ENCODE results near the gene KLK5. TPM values are rescaled to one million over a fixed set of nuclear protein-coding genes. Genes with fewer than 3 reads are reported as not detected.

Gene KLK5
- polyA plus RNA-seq, 3 donors = not detected

- Histone ChIP-seq H3K9me3 (replicated peaks in 1 of 2; ENCODE audit: control insufficient read depth in 1 of 2, insufficient read depth in 1 of 2, low read length in 2 of 2) (peaks cover 5 to 9% of the 10 kb centered on the region in 2 donors), H3K4me3 (replicated peaks in 1 of 3; ENCODE audit: low read depth in 2 of 3, low read length in 3 of 3) (no peak overlapping the region), H2AFZ (ENCODE audit: insufficient read depth, low read depth, low read length, poor library complexity, severe bottlenecking) (no peak overlapping the region), H3K36me3 (replicated peaks in 1 of 2; ENCODE audit: control insufficient read depth in 1 of 2, insufficient read depth in 2 of 2, low read length in 2 of 2) (no peaks in the 10 kb centered on the region), H4K20me1 (ENCODE audit: insufficient read depth, low read length) (no peaks in the 10 kb centered on the region), H3K27me3 (ENCODE audit: control insufficient read depth in 2 of 2, insufficient read depth in 2 of 2, low read length in 2 of 2) (peaks cover 0 to 5% of the 10 kb centered on the region in 2 donors), H3K4me2 (replicated peaks; ENCODE audit: extremely low read depth, low read length, poor library complexity, severe bottlenecking) (no peak overlapping the region), H3K9ac (ENCODE audit: insufficient read depth, low read length, poor library complexity, severe bottlenecking) (no peak overlapping the region), H3K27ac (ENCODE audit: low read depth in 1 of 2, low read length in 2 of 2) (no peak overlapping the region), H3K79me2 (ENCODE audit: insufficient read depth, low read length) (no peaks in the 10 kb centered on the region), H3K4me1 (ENCODE audit: control insufficient read depth in 1 of 2, insufficient read depth in 2 of 2, low read length in 2 of 2) (no peaks in the 10 kb centered on the region)
- H3K4me1 Mint-ChIP-seq = peaks cover 4% of the 10 kb centered on the region
- H3K4me3 Mint-ChIP-seq = no peak overlapping the region
- TF ChIP-seq, protein P1, sequence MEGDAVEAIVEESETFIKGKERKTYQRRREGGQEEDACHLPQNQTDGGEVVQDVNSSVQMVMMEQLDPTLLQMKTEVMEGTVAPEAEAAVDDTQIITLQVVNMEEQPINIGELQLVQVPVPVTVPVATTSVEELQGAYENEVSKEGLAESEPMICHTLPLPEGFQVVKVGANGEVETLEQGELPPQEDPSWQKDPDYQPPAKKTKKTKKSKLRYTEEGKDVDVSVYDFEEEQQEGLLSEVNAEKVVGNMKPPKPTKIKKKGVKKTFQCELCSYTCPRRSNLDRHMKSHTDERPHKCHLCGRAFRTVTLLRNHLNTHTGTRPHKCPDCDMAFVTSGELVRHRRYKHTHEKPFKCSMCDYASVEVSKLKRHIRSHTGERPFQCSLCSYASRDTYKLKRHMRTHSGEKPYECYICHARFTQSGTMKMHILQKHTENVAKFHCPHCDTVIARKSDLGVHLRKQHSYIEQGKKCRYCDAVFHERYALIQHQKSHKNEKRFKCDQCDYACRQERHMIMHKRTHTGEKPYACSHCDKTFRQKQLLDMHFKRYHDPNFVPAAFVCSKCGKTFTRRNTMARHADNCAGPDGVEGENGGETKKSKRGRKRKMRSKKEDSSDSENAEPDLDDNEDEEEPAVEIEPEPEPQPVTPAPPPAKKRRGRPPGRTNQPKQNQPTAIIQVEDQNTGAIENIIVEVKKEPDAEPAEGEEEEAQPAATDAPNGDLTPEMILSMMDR (IDR thresholded peaks at IDR 0.05) = no peak
- H3K9me3 Mint-ChIP-seq = peaks cover 4 to 19% (median 13%) of the 10 kb centered on the region in 7 donors
- intact Hi-C loops (cut with micrococcal nuclease) = no loop called here
- H3K27me3 Mint-ChIP-seq (ENCODE audit: low read depth in 3 of 3) = peaks cover 10 to 40% (median 31%) of the 10 kb centered on the region in 3 donors
- H3K36me3 Mint-ChIP-seq = no peaks in the 10 kb centered on the region
- WGBS (ENCODE audit: insufficient coverage) = 50% methylated on average over 2 of the region's 5 CpGs
- H3K27ac Mint-ChIP-seq = no peak overlapping the region
- DNase-seq = no peak
These were observed 45.2 kb upstream of the KLK5 start for GRCh38 chr19:50998061-50998460.

- no peak for DNase-seq
- H3K36me3 Mint-ChIP-seq = no peaks in the 10 kb centered on the region
- WGBS (ENCODE audit: insufficient coverage) = no CpG with 5 or more reads among the region's 2 CpGs
- H3K27ac Mint-ChIP-seq = no peak overlapping the region
- no peak overlapping the region for H2AFZ ChIP-seq (ENCODE audit: insufficient read depth, low read depth, low read length, poor library complexity, severe bottlenecking)
- peaks cover 0 to 13% (median 6%) of the 10 kb centered on the region in 7 donors for H3K9me3 Mint-ChIP-seq
- no peaks in the 10 kb centered on the region for H3K79me2 ChIP-seq (ENCODE audit: insufficient read depth, low read length)
- no peak overlapping the region for H3K27ac ChIP-seq (ENCODE audit: low read depth in 1 of 2, low read length in 2 of 2)
- H3K36me3 ChIP-seq (replicated peaks in 1 of 2; ENCODE audit: control insufficient read depth in 1 of 2, insufficient read depth in 2 of 2, low read length in 2 of 2) = no peaks in the 10 kb centered on the region
- no peak overlapping the region for H3K9ac ChIP-seq (ENCODE audit: insufficient read depth, low read length, poor library complexity, severe bottlenecking)
- no peak overlapping the region for H3K4me2 ChIP-seq (replicated peaks; ENCODE audit: extremely low read depth, low read length, poor library complexity, severe bottlenecking)
- TF ChIP-seq, protein P1 (IDR thresholded peaks at IDR 0.05) = no peak
- H3K4me3 Mint-ChIP-seq = no peak overlapping the region
- peaks cover 5 to 17% (median 9%) of the 10 kb centered on the region in 3 donors for H3K27me3 Mint-ChIP-seq (ENCODE audit: low read depth in 3 of 3)
- H3K4me1 ChIP-seq (ENCODE audit: control insufficient read depth in 1 of 2, insufficient read depth in 2 of 2, low read length in 2 of 2) = no peaks in the 10 kb centered on the region
- no peaks in the 10 kb centered on the region for H3K4me1 Mint-ChIP-seq
- intact Hi-C loops (cut with micrococcal nuclease) = no loop called here
- peaks cover 0 to 2% of the 10 kb centered on the region in 2 donors for H3K27me3 ChIP-seq (ENCODE audit: control insufficient read depth in 2 of 2, insufficient read depth in 2 of 2, low read length in 2 of 2)
- no peak overlapping the region for H3K4me3 ChIP-seq (replicated peaks in 1 of 3; ENCODE audit: low read depth in 2 of 3, low read length in 3 of 3)
- H4K20me1 ChIP-seq (ENCODE audit: insufficient read depth, low read length) = no peaks in the 10 kb centered on the region
- peaks cover 0 to 4% of the 10 kb centered on the region in 2 donors for H3K9me3 ChIP-seq (replicated peaks in 1 of 2; ENCODE audit: control insufficient read depth in 1 of 2, insufficient read depth in 1 of 2, low read length in 2 of 2)
These were observed 41.3 kb upstream of the KLK5 start for GRCh38 chr19:50994129-50994528.

All from CD14-positive monocyte (primary cell).